GM12872 (cell line): Measurements from ENCODE around the gene CIZ1.
A peak's percentile ranks its signal among the peaks of the same experiment; 100 is the strongest.

Experiments
- CTCF ChIP-seq: IDR thresholded peaks from 3 replicates; pipeline ENCODE4 v1.5.1; 2011; ENCODE audit warnings: low read depth, mild to moderate bottlenecking, low read length, moderate library complexity; ENCODE audit not compliant: insufficient read depth

CIZ1 gene

GRCh38 chr9:128203024-128203706 is 11.8 kb upstream of the CIZ1 start, which contains the start of gene DNM1:
Gene DNM1, plus strand, starts transcription at chr9:128203379. Its CDS starts 92 bp downstream, at chr9:128203471.
- TF ChIP-seq CTCF = peak; percentile 80

GRCh38 chr9:128202648-128203023 is 11.3 kb upstream of the CIZ1 start:
- no peak for TF ChIP-seq CTCF

- TF ChIP-seq CTCF = no peak
Observed at GRCh38 chr9:128201441-128202369, 10.3 kb upstream of the CIZ1 start.

- no peak for TF ChIP-seq CTCF
Observed at GRCh38 chr9:128193469-128194096, 2.2 kb upstream of the CIZ1 start.

GRCh38 chr9:128192601-128193371 is 1.4 kb upstream of the CIZ1 start:
- peak; percentile 29; the same call in 1 of the 3 replicates for TF ChIP-seq CTCF

GRCh38 chr9:128190516-128191405 is 611 bp downstream of the CIZ1 start:
- TF ChIP-seq CTCF = no peak
